ENCODE measurements around the gene USP53. TPM values are rescaled to one million over a fixed set of nuclear protein-coding genes. Genes with fewer than 3 reads are reported as not detected.
A peak's percentile ranks its signal among the peaks of the same experiment; 100 is the strongest.

The USP53 gene
- total RNA-seq, 1 donor from 2014 or later = 20.4 TPM

- Mint-ChIP-seq H3K4me3 (no peak overlapping the region), H3K27ac (no peak overlapping the region), H3K9me3 (no peaks in the 10 kb centered on the region), H3K36me3 (ENCODE audit: low read depth) (peaks cover 2% of the 10 kb centered on the region), H3K27me3 (no peaks in the 10 kb centered on the region), H3K4me1 (peaks cover 28% of the 10 kb centered on the region)
- POLR2A ChIA-PET = no interaction called here
- intact Hi-C loops (cut with micrococcal nuclease) = no loop called here
- no peak for DNase-seq
- no peak for TF ChIP-seq CTCF (IDR thresholded peaks at IDR 0.05)
- CTCF ChIA-PET = no interaction called here
- no peak for ATAC-seq (ENCODE audit: low read depth)
These were observed 14.7 kb upstream of the USP53 start for GRCh38 chr4:119197772-119198212.

DNA sequence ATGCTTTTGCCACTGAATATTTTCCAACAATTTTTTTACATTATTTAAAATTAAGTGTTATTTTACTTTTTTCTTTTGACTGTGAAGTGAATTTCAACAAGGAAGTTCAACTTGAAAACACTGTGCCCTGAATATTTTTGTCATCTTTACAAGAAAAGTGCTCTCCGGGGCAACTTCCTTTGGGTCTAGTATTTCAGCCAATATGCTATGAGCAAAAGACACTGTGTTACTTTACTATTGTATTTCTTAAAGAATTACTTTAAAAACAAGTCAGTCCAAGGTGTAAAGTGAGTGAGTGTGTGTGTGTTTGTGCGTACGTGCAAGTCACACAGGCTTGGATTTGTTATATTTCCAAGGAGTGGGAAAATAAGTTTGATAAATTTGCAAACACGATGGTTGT lies 7.6 kb upstream of the USP53 start:
- ChIA-PET CTCF (no interaction called here), POLR2A (interaction anchor here (0.7 kb wide), 1 partner anchor 32 kb away, joined by 4 read pairs; no protein-coding TSS in a partner anchor)
- DNase-seq (no peak), ATAC-seq (ENCODE audit: low read depth) (no peak)
- Mint-ChIP-seq H3K4me1 (peaks cover 62% of the 10 kb centered on the region), H3K4me3 (peak overlapping the region; percentile 36), H3K9me3 (no peaks in the 10 kb centered on the region), H3K27ac (peak overlapping the region; percentile 84), H3K36me3 (ENCODE audit: low read depth) (no peaks in the 10 kb centered on the region), H3K27me3 (no peaks in the 10 kb centered on the region)
- intact Hi-C loops (cut with micrococcal nuclease) = no loop called here
- no peak for TF ChIP-seq CTCF (IDR thresholded peaks at IDR 0.05)

DNA sequence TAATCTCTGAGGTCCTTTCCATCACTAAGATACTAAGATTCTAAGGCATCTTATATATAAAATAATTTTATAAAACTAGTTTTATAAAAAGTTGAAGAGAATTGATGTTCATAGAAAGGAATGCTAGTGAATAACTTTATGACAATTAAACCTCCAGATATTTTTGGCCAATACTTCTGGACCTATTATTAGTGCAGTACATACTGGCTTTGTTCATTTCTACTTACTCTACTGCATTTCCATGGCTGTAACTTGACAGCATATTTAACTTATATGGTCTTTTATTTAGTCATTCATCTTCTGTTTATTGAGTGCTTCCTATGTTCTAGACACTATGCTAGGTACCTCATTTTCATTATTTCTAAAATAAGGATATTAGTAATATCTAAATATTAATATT lies 6.8 kb upstream of the USP53 start:
- intact Hi-C loops (cut with micrococcal nuclease) = no loop called here
- POLR2A ChIA-PET = no interaction called here
- H3K27me3 Mint-ChIP-seq = no peaks in the 10 kb centered on the region
- peak overlapping the region; percentile 84 for H3K27ac Mint-ChIP-seq
- H3K36me3 Mint-ChIP-seq (ENCODE audit: low read depth) = no peaks in the 10 kb centered on the region
- no peak for TF ChIP-seq CTCF (IDR thresholded peaks at IDR 0.05)
- CTCF ChIA-PET = no interaction called here
- no peaks in the 10 kb centered on the region for H3K9me3 Mint-ChIP-seq
- no peak overlapping the region for H3K4me3 Mint-ChIP-seq
- DNase-seq = no peak
- no peak for ATAC-seq (ENCODE audit: low read depth)
- peaks cover 68% of the 10 kb centered on the region for H3K4me1 Mint-ChIP-seq

DNA sequence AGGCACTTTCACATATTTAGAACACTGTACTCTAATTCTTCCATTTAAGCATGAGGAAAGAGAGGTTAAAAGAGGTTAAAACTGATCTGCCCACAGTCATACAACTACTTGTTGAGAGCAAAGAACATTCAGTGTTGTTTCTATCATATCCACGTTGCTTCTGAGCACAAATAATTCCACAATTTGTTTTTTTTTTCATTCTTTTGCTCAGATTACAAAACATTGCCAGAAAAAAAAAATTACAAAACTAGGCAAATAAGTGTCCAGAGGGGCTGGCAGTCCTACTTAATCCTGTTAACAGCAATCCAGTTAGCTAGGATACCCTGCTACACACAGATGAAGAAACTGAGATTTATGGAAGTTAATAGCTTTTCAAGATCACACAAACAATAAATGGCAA lies 6.3 kb upstream of the USP53 start:
- intact Hi-C loops (cut with micrococcal nuclease) = no loop called here
- H3K36me3 Mint-ChIP-seq (ENCODE audit: low read depth) = no peaks in the 10 kb centered on the region
- DNase-seq = no peak
- no peaks in the 10 kb centered on the region for H3K9me3 Mint-ChIP-seq
- H3K27ac Mint-ChIP-seq = peak overlapping the region; percentile 60
- ATAC-seq (ENCODE audit: low read depth) = no peak
- CTCF ChIA-PET = no interaction called here
- H3K4me1 Mint-ChIP-seq = peaks cover 69% of the 10 kb centered on the region
- TF ChIP-seq CTCF (IDR thresholded peaks at IDR 0.05) = no peak
- POLR2A ChIA-PET = no interaction called here
- H3K4me3 Mint-ChIP-seq = no peak overlapping the region
- no peaks in the 10 kb centered on the region for H3K27me3 Mint-ChIP-seq

DNA sequence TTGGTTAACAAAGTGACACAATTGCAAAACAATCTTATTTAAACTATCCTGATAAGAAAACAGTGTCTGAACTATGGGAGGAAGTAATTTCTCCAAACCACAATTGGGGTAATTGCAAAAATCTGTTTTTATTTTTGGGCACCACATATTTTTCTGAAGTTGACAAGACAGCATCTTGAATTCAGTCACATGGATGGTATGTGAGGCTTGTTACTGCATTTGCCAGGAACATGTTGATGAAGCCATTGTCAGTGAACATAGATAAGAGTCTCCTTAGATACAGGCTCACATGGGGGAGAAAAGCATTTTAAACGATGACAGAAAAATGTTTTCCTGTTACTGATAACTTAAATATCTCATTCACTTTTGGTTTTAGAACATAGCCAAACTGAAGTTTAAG lies 5.5 kb upstream of the USP53 start:
- peak overlapping the region; percentile 50 for H3K27ac Mint-ChIP-seq
- POLR2A ChIA-PET = no interaction called here
- ATAC-seq (ENCODE audit: low read depth) (no peak), DNase-seq (no peak)
- no peaks in the 10 kb centered on the region for H3K27me3 Mint-ChIP-seq
- H3K9me3 Mint-ChIP-seq = no peaks in the 10 kb centered on the region
- no peak overlapping the region for H3K4me3 Mint-ChIP-seq
- CTCF ChIA-PET = no interaction called here
- intact Hi-C loops (cut with micrococcal nuclease) = no loop called here
- H3K4me1 Mint-ChIP-seq = peaks cover 69% of the 10 kb centered on the region
- H3K36me3 Mint-ChIP-seq (ENCODE audit: low read depth) = peaks cover 2% of the 10 kb centered on the region
- no peak for TF ChIP-seq CTCF (IDR thresholded peaks at IDR 0.05)

All from activated B cell treated with CpG ODN at 0.5 μM for 24 hours (primary cell).